Measurements from ENCODE around the gene ACTL10.
"Not testable (repeated sequence)": the region's sequence is repeated elsewhere in the genome, so short reads cannot be mapped to it uniquely, and the experiment has no call there.

The ACTL10 gene

DNA sequence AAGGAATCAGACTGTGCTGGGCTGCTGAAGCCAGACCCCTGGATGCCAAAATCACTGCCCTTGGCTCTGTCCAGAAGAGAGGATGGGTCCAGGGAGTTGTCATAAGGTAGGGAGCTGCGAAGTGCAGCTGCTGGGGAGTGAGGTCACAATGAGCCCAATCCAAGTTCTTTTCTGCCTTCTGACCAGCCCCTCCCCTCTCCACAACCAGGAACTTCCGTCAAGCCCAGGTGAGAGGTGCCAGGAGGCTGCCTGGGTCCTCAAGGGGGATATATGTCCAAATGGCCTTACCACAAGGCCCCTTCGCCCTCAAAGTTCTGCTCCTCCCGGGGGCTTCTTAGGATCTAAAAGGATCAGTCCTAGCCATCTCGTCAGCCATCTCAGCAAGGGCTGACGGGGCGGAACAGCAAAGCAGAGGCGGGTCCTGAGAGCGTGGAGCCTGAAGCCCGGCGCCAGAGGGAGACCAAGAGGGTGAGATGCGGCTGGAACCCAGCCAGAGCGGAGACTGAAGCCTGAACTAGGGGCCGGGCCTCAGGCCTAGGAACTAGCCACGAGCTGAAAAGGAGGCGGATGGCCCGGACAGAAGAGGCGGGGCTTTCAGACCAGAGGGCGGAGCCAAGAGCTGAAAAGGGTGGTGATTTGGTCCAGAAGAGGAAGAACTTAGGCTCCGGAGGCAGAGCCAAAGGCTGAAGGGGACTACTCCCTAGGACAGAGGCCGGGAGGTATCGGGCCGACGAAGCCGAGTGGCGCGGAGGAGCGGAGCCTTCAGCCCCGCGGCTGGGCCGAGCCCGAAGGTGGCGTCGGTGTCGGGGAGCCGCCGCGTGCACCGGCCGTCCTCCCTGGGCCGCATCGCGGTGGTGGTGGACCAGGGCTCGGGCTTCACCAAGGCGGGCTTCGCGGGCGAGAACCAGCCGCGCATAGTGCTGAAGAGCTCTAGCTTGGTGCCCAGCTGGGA, at the start of gene ACTL10:
ACTL10 (plus strand) TSS at position 651 of the 952 bp plus-strand sequence. CDS start 555 bp downstream, outside the sequence.
- peak; percentile 12 for DNase-seq

- DNase-seq = no peak
Measured at GRCh38 chr20:33621717-33622400, 44.9 kb upstream of the ACTL10 start.

DNA sequence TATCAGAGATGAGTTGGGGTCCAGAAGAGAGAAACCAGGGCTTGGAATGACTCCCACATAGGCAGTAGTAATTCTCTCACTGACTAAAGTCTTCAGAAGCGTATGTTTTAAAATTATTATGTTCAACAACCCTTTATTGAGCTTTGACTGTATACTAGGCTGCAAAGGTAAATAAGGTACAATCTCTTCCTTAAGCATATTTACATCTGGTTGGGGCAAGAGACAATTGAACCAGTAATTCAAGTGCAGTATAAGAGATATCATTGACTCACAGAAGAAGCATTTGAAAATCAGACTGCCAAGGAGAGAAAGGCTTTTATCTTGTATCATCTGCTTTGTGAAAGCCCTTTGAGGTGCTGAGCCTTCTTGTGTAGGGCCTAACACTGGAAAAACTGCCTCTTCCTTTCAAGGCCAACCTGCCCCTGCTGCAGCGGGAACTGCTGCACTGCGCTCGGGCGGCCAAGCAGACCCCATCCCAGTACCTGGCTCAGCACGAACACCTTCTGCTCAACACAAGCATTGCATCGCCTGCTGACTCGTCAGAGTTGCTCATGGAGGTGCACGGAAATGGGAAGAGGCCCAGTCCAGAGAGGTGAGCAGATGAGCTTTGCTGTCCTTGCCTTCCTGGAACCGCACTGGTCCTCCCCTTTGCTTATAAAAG, 43.9 kb upstream of the ACTL10 start:
- no peak for DNase-seq

- DNase-seq = no peak
Measured at GRCh38 chr20:33624399-33624798, 42.3 kb upstream of the ACTL10 start.

GRCh38 chr20:33626190-33626589, 40.6 kb upstream of the ACTL10 start:
- no peak for DNase-seq

- no peak for DNase-seq
Measured at GRCh38 chr20:33627577-33628216, 39.0 kb upstream of the ACTL10 start.

- DNase-seq = no peak
Measured at GRCh38 chr20:33629533-33629932, 37.2 kb upstream of the ACTL10 start.

GRCh38 chr20:33629979-33630378, 36.8 kb upstream of the ACTL10 start:
- no peak for DNase-seq

- no peak for DNase-seq
Measured at GRCh38 chr20:33630507-33630906, 36.2 kb upstream of the ACTL10 start.

DNA sequence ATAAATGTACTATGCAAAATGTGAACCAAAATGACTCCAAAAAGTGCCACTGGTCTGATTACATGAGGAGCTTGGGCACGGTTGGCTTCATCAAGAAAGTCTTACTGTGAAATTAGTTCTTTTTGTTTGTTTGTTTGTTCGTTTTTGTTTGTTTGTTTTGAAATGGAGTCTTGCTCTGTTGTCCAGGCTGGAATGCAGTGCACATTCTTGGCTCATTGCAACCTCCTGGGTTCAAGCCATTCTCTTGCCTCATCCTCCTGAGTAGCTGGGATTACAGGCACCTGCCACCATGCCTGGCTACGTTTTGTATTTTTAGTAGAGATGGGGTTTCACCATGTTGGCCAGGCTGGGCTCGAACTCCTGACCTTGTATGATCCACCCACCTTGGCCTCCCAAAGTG, 34.8 kb upstream of the ACTL10 start:
- DNase-seq = not testable (repeated sequence)

- no peak for DNase-seq
Measured at GRCh38 chr20:33635341-33635740, 31.4 kb upstream of the ACTL10 start.

- no peak for DNase-seq
Measured at GRCh38 chr20:33636776-33637175, 30.0 kb upstream of the ACTL10 start.

- DNase-seq = no peak
Measured at GRCh38 chr20:33640287-33640686, 26.5 kb upstream of the ACTL10 start.

GRCh38 chr20:33644313-33645071, 22.3 kb upstream of the ACTL10 start:
- no peak for DNase-seq

- DNase-seq = no peak
Measured at GRCh38 chr20:33645072-33645358, 21.7 kb upstream of the ACTL10 start.

- DNase-seq = no peak
Measured at GRCh38 chr20:33645396-33645795, 21.3 kb upstream of the ACTL10 start.

GRCh38 chr20:33646191-33646590, 20.6 kb upstream of the ACTL10 start:
- no peak for DNase-seq

GRCh38 chr20:33646959-33647602, 19.7 kb upstream of the ACTL10 start:
- not testable (repeated sequence) for DNase-seq

DNA sequence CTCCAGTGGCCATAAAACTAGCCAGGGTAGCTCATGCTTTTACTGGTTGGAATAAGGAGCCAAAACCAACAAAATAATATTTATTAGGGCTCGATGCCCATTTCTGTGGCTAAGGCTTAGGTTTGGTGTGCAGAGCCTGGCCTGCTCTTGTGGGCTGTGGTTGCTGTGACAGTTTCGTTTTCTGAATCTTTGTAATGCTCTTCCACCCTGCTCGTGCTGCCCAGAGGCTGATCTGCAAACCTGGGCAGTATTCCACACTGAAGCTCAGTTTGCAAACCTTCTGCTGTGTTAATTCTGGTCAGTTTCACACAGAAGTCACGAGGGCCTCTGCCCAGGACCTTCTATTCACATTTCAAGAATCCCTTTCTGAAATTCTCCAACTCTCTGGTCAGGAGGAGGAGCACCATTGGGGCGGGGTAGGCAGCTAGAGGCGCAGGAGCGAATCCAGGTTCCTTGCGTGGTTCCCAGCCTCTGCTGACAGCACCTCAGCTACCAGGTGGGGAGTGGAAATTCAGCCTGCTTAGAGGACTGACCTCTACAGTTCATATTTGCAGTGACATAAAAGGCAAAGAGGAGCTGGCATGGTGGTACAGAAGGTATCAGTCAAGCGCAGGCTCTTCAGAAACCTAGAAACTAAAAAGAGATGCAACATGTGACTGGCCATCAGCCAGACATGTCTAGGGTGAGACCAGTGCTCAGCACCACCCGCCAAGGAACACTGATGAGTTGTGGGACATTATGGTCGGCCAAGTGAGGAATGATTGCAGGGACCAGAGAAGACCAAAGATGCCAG, 18.9 kb upstream of the ACTL10 start:
- no peak for DNase-seq

- no peak for DNase-seq
Measured at GRCh38 chr20:33648396-33649004, 18.2 kb upstream of the ACTL10 start.

Measured in KG1 (cell line).